Right lobe of liver (tissue), 6 donors: Measurements from ENCODE around the gene MAST1. TPM values are rescaled to one million over a fixed set of nuclear protein-coding genes. Genes with fewer than 3 reads are reported as not detected.

ENCODE experiments used
- ATAC-seq, 4 donors: fragments of 200-7000 bp; cut with Tn5 transposase; one replicate each; pipeline ENCODE4 v1.9.1; 2020; ENCODE audit warnings: mild to moderate bottlenecking in 4 of 4, moderate library complexity in 4 of 4
- DNase-seq, 3 donors: peaks; one replicate each; pipeline ENCODE4 v3.0.0-alpha.2; 2020
- H3K27ac ChIP-seq, 3 donors: fragments of 200-600 bp; one replicate each; pipeline ENCODE4 v1.8.0; 2022
- H3K27me3 ChIP-seq, 2 donors: fragments of 200-600 bp; one replicate each; pipeline ENCODE4 v1.8.0; 2022
- H3K36me3 ChIP-seq, 4 donors: fragments of 200-600 bp; sonication (generic) in 1 of 4; one replicate each; pipeline versions ENCODE4 v1.5.1 to v1.8.0; 2017 to 2022; ENCODE audit warnings: control low read depth in 1 of 4
- H3K4me1 ChIP-seq, 4 donors: fragments of 200-600 bp; sonication (generic) in 1 of 4; one replicate each; pipeline versions ENCODE4 v1.5.1 to v1.8.0; 2017 to 2022; ENCODE audit warnings: control low read depth in 1 of 4
- H3K4me3 ChIP-seq, 3 donors: fragments of 200-600 bp; one replicate each; pipeline ENCODE4 v1.8.0; 2022
- H3K9me3 ChIP-seq, 4 donors: fragments of 200-600 bp; sonication (generic) in 1 of 4; one replicate each; pipeline versions ENCODE4 v1.5.1 to v1.8.0; 2017 to 2022; ENCODE audit warnings: control low read depth in 1 of 4
- POLR2A ChIP-seq: fragments of 450-650 bp; IDR thresholded peaks from one replicate; pipeline ENCODE4 v1.6.1; 2017; ENCODE audit warnings: antibody characterized with exemption, mild to moderate bottlenecking
- WGBS: methylation state at CpG from one replicate; pipeline ENCODE4 v1.1.6; 2018; ENCODE audit warnings: low coverage, low lambda C conversion rate; ENCODE audit not compliant: insufficient coverage; ENCODE audit errors: missing lambda C conversion rate; 5-methylcytosine and 5-hydroxymethylcytosine counted together
- intact Hi-C, 2 donors: fragments of 100-400 bp; cut with DNase I; formaldehyde crosslinking; loops; one replicate each; pipeline versions ENCODE4 v1.11.2 to v1.14.1; 2022
- total RNA-seq, 6 experiments: library from RNA; depleted of rRNA in 2 of 6; stranded (reverse); fragments of >200 nt in 2 of 6; fragmentation: NEBNext Ultra II Directional in 3 of 6; extraction: Animal tissue kit (Norgen Biotek cat#: 25700) in 3 of 6; gene quantifications; one replicate each; pipeline versions ENCODE4 v1.1.0 to v1.2.4, GENCODE V29; 2016 to 2023
- TF ChIP-seq, protein P1 (sequence below), 4 donors: fragments of 200-600 bp in 3 of 4; fragments of 450-650 bp in 1 of 4; IDR thresholded peaks; one replicate each; pipeline versions ENCODE4 v1.5.1 to v1.8.0; 2016 to 2022; ENCODE audit warnings: antibody characterized with exemption in 4 of 4, mild to moderate bottlenecking in 2 of 4
- donor health status: DM: no; HTN: yes; CAD: no.
- donor health status: DM: no; HTN: no; CAD: no.
- donor health status: DM: no; HTN: no; CAD: no.
- donor health status: DM: no; HTN: yes; CAD: no.
- donor health status: DM: no; HTN: yes; CAD: no.

MAST1 gene
- total RNA-seq, 6 experiments from 2014 or later = 0.06 to 0.49 (median 0.34) TPM; not detected in 2

DNA sequence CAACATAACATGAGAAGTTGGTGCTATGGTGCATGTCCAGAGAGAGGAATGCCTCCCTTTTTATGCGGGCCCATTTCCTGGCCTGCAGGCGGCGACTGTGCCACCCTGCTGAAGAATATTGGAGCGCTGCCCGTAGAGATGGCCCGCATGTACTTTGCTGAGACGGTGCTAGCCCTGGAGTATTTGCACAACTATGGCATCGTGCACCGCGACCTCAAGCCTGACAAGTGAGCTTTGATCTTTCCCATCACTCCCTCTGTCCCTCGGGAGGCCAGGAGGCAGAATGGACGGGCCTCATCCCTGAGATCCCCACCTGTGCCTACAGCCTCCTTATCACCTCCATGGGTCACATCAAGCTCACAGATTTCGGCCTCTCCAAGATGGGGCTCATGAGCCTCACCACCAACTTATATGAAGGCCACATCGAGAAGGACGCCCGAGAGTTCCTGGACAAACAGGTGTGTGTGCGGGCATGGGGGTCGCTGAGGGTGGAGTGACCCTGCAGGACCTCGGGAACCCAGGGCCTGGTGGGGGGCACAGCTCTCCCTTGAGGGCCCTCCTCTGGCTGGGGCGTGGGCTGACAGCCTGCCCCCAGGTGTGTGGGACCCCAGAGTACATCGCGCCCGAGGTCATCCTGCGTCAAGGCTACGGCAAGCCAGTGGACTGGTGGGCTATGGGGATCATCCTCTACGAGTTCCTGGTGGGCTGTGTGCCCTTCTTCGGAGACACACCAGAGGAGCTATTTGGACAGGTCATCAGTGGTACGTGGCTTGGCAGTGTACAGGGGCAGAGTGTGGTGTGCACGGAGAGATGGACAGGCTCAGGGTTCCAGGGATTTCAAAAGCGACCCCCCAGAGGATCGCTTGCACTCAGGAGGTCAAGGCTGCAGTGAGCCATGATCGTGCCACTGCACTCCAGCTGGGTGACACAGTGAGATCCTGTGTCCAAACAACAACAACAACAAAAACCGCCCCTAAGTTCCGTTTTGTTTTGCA, 26.7 kb downstream of the MAST1 start:
- no peaks in the 10 kb centered on the region for H3K27me3 ChIP-seq
- 73% methylated on average over 18 of the region's 34 CpGs for WGBS

DNA sequence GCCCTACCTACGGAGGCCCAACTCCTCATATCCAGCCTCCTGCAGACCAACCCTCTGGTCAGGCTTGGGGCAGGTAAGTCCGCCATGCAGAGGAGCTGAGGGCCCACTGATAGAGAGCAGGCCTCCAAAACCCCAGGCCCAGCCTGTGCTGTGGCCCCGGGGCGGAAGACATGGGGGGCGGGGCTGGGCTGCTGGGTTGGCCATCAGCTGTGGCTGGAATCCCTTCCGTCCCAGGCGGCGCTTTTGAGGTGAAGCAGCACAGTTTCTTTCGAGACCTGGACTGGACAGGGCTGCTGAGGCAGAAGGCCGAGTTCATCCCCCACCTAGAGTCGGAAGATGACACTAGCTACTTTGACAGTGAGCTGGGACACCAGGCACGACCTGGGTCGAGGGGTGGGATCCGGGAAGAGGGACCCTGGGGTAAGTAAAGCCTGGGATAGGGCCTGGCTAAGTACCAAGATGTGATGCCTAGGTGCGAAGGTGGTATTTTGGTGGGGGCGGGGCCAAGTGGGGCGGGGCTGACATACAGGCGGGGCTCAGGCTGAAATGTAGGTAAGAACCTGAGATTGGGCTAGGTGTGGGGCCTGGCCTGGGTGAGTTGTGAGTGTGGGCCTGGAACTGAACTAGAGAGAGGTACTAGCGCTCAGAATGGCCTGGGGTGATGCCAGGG, 27.6 kb downstream of the MAST1 start:
- no peaks in the 10 kb centered on the region for H3K9me3 ChIP-seq
- no peak overlapping the region for H3K4me3 ChIP-seq
- no peak for ATAC-seq
- DNase-seq = no peak
- H3K4me1 ChIP-seq = no peaks in the 10 kb centered on the region
- H3K27me3 ChIP-seq = no peaks in the 10 kb centered on the region
- 94% methylated on average over 12 of the region's 19 CpGs for WGBS
- no peaks in the 10 kb centered on the region for H3K36me3 ChIP-seq
- H3K27ac ChIP-seq = no peak overlapping the region
- no peak for TF ChIP-seq POLR2A
- TF ChIP-seq, protein P1, sequence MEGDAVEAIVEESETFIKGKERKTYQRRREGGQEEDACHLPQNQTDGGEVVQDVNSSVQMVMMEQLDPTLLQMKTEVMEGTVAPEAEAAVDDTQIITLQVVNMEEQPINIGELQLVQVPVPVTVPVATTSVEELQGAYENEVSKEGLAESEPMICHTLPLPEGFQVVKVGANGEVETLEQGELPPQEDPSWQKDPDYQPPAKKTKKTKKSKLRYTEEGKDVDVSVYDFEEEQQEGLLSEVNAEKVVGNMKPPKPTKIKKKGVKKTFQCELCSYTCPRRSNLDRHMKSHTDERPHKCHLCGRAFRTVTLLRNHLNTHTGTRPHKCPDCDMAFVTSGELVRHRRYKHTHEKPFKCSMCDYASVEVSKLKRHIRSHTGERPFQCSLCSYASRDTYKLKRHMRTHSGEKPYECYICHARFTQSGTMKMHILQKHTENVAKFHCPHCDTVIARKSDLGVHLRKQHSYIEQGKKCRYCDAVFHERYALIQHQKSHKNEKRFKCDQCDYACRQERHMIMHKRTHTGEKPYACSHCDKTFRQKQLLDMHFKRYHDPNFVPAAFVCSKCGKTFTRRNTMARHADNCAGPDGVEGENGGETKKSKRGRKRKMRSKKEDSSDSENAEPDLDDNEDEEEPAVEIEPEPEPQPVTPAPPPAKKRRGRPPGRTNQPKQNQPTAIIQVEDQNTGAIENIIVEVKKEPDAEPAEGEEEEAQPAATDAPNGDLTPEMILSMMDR (IDR thresholded peaks at IDR 0.05) = no peak
- intact Hi-C loops = no loop called here

More for the DNA sequence above, 26.7 kb downstream of the MAST1 start:
- no peaks in the 10 kb centered on the region for H3K36me3 ChIP-seq
- no peak overlapping the region for H3K4me3 ChIP-seq
- DNase-seq = peak; percentile 58 to 85 (median 69)
- H3K4me1 ChIP-seq = no peaks in the 10 kb centered on the region
- ATAC-seq = peak; percentile 76 to 89 (median 88)
- TF ChIP-seq, protein P1 (IDR thresholded peaks at IDR 0.05) = peak; percentile 41 to 56 (median 46)
- no peak for TF ChIP-seq POLR2A
- H3K27ac ChIP-seq = no peak overlapping the region
- intact Hi-C loops = no loop called here
- no peaks in the 10 kb centered on the region for H3K9me3 ChIP-seq

DNA sequence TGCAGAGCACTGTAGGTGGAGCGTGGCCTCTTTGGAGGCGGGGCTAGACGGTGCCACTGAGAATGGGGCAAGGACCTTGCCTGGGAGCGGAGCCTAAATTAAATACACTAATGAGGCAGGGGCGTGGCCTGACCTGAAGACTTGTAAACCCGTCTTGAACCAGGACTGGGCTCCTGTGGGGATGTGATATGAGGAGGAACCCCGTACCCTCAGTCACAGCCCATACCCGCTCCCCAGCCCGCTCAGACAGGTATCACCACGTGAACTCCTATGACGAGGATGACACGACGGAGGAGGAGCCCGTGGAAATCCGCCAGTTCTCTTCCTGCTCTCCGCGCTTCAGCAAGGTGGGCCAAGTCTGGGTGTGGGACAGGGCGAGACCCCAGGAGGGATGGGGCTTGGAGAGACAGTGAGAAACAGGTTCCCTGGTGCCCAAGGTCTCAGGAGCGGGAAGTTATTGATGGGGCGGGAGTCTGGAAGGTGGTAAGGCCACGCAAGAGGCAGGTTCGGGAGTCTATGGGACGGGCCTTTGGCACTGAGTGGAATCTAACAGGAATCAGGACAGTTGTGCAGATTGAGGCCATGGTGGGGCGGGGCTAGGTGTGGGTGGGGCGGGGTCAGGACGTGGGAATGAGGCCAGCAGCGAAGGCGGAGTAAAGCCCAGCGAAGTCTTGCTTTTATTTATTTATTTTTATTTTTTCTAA, 28.3 kb downstream of the MAST1 start:
- no peaks in the 10 kb centered on the region for H3K9me3 ChIP-seq
- intact Hi-C loops = no loop called here
- WGBS = 82% methylated on average over 14 of the region's 29 CpGs
- no peak overlapping the region for H3K27ac ChIP-seq
- H3K36me3 ChIP-seq = no peaks in the 10 kb centered on the region
- no peaks in the 10 kb centered on the region for H3K4me1 ChIP-seq
- no peak for ATAC-seq
- H3K4me3 ChIP-seq = no peak overlapping the region
- TF ChIP-seq POLR2A = no peak
- TF ChIP-seq, protein P1 (IDR thresholded peaks at IDR 0.05) = no peak
- no peak for DNase-seq
- H3K27me3 ChIP-seq = no peaks in the 10 kb centered on the region
